KMS-11 (cell line): ENCODE results near the gene YARS1.

Experiments
- H2AFZ ChIP-seq: fragments of 200-600 bp; sonication (generic); 2 replicates; pipeline ENCODE4 v1.6.1; 2016; ENCODE audit warnings: antibody characterized with exemption, mixed run types, low read depth
- H3K27ac ChIP-seq: fragments of 200-600 bp; sonication (generic); 2 replicates; pipeline ENCODE4 v1.6.1; 2016; ENCODE audit warnings: mild to moderate bottlenecking, mixed run types
- H3K27me3 ChIP-seq: fragments of 200-600 bp; sonication (generic); 2 replicates; pipeline ENCODE4 v1.6.1; 2017; ENCODE audit warnings: mild to moderate bottlenecking, low read depth, mixed run types, moderate library complexity; ENCODE audit not compliant: insufficient read depth
- H3K36me3 ChIP-seq: fragments of 200-600 bp; sonication (generic); 2 replicates; pipeline ENCODE4 v1.6.1; 2017; ENCODE audit warnings: mild to moderate bottlenecking, mixed run types; ENCODE audit not compliant: insufficient read depth
- H3K4me1 ChIP-seq: fragments of 200-600 bp; sonication (generic); 2 replicates; pipeline ENCODE4 v1.6.1; 2016; ENCODE audit warnings: mild to moderate bottlenecking, low read depth, mixed run types; ENCODE audit not compliant: poor library complexity, severe bottlenecking
- H3K4me2 ChIP-seq: fragments of 200-600 bp; sonication (generic); 2 replicates; pipeline ENCODE4 v1.7.0; 2016; ENCODE audit warnings: mild to moderate bottlenecking, mixed run types
- H3K4me3 ChIP-seq: fragments of 200-600 bp; sonication (generic); IDR thresholded peaks from 2 replicates; pipeline ENCODE4 v1.6.1; 2017; ENCODE audit warnings: low read depth, low read length, mixed read lengths; ENCODE audit not compliant: insufficient read depth
- H3K79me2 ChIP-seq: fragments of 200-600 bp; sonication (generic); 2 replicates; pipeline ENCODE4 v1.6.1; 2016; ENCODE audit warnings: low read depth, mixed run types; ENCODE audit not compliant: insufficient read depth
- H3K9ac ChIP-seq: fragments of 200-600 bp; sonication (generic); 2 replicates; pipeline ENCODE4 v1.6.1; 2016; ENCODE audit warnings: mild to moderate bottlenecking, mixed run types
- H4K20me1 ChIP-seq: fragments of 200-600 bp; sonication (generic); 2 replicates; pipeline ENCODE4 v1.6.1; 2016; ENCODE audit warnings: mild to moderate bottlenecking, mixed run types; ENCODE audit not compliant: insufficient read depth
- TF ChIP-seq, protein P1 (sequence below): fragments of 200-600 bp; sonication (generic); conservative IDR thresholded peaks from 2 replicates; pipeline ENCODE4 v1.6.1; 2017; ENCODE audit warnings: low read depth, mild to moderate bottlenecking, antibody characterized with exemption, low read length, moderate library complexity, mixed read lengths

The YARS1 gene

DNA sequence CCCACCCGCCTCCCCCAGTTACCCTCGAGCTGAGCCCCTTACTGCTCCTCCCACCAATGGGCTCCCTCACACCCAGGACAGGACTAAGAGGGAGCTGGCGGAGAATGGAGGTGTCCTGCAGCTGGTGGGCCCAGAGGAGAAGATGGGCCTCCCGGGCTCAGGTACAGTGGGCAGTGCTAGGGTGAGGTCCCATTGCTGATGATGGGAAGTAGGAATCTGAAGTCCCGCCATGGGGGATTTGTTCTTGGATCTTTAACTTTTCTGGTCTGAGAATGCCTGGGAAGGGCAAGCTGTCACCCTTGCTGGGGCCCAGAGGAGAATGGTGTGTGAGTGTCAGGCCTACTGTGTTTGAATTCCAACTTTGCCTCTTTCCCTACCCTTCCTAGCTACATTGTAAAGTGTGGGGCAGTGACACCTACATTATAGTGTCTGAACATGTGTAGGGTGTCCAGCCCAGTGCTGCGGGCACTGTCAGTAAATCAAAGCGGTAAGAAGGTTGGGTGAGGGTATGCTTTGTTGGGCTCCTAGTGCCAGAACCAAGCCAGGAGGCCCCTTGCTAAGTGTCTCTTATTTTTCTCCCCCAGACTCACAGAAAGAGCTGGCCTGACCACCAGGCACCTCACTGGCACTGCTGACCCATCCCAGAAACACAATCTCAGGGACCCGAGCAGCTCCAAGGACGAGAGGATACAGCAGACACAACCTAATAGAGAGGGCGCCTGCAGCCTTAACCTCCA, 44.7 kb downstream of the YARS1 start:
- Histone ChIP-seq H3K79me2 (no peaks in the 10 kb centered on the region), H4K20me1 (no peaks in the 10 kb centered on the region), H3K27ac (no peak overlapping the region), H2AFZ (no peak overlapping the region), H3K4me2 (no peak overlapping the region), H3K36me3 (peaks cover 12% of the 10 kb centered on the region; the same call in 1 of the 2 replicates), H3K27me3 (no peaks in the 10 kb centered on the region), H3K4me3 (no peak overlapping the region), H3K4me1 (peaks cover 30% of the 10 kb centered on the region), H3K9ac (no peak overlapping the region)
- TF ChIP-seq, protein P1, sequence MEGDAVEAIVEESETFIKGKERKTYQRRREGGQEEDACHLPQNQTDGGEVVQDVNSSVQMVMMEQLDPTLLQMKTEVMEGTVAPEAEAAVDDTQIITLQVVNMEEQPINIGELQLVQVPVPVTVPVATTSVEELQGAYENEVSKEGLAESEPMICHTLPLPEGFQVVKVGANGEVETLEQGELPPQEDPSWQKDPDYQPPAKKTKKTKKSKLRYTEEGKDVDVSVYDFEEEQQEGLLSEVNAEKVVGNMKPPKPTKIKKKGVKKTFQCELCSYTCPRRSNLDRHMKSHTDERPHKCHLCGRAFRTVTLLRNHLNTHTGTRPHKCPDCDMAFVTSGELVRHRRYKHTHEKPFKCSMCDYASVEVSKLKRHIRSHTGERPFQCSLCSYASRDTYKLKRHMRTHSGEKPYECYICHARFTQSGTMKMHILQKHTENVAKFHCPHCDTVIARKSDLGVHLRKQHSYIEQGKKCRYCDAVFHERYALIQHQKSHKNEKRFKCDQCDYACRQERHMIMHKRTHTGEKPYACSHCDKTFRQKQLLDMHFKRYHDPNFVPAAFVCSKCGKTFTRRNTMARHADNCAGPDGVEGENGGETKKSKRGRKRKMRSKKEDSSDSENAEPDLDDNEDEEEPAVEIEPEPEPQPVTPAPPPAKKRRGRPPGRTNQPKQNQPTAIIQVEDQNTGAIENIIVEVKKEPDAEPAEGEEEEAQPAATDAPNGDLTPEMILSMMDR, result no peak

DNA sequence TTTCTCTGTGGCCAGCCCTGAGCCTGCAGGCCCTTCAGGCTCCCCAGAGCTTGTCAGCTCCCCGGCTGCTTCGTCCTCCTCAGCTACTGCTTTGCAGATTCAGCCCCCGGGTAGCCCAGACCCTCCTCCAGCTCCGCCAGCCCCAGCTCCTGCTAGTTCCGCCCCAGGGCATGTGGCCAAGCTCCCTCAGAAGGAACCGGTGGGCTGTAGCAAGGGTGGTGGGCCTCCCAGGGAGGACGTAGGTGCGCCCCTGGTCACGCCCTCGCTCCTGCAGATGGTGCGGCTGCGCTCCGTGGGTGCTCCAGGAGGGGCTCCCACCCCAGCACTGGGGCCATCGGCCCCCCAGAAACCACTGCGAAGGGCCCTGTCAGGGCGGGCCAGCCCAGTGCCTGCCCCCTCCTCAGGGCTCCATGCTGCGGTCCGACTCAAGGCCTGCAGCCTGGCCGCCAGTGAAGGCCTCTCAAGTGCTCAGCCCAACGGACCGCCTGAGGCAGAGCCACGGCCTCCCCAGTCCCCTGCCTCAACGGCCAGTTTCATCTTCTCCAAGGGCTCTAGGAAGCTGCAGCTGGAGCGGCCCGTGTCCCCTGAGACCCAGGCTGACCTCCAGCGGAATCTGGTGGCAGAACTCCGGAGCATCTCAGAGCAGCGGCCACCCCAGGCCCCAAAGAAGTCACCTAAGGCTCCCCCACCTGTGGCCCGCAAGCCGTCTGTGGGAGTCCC, 45.4 kb downstream of the YARS1 start:
- H3K9ac ChIP-seq, result no peak overlapping the region
- no peaks in the 10 kb centered on the region for H3K79me2 ChIP-seq
- H4K20me1 ChIP-seq, result no peaks in the 10 kb centered on the region
- no peak overlapping the region for H3K4me2 ChIP-seq
- H2AFZ ChIP-seq, result no peak overlapping the region
- TF ChIP-seq, protein P1, result no peak
- H3K27ac ChIP-seq, result no peak overlapping the region
- no peaks in the 10 kb centered on the region for H3K27me3 ChIP-seq
- H3K4me1 ChIP-seq, result peaks cover 35% of the 10 kb centered on the region
- H3K36me3 ChIP-seq, result peaks cover 12% of the 10 kb centered on the region; the same call in 1 of the 2 replicates
- no peak overlapping the region for H3K4me3 ChIP-seq

DNA sequence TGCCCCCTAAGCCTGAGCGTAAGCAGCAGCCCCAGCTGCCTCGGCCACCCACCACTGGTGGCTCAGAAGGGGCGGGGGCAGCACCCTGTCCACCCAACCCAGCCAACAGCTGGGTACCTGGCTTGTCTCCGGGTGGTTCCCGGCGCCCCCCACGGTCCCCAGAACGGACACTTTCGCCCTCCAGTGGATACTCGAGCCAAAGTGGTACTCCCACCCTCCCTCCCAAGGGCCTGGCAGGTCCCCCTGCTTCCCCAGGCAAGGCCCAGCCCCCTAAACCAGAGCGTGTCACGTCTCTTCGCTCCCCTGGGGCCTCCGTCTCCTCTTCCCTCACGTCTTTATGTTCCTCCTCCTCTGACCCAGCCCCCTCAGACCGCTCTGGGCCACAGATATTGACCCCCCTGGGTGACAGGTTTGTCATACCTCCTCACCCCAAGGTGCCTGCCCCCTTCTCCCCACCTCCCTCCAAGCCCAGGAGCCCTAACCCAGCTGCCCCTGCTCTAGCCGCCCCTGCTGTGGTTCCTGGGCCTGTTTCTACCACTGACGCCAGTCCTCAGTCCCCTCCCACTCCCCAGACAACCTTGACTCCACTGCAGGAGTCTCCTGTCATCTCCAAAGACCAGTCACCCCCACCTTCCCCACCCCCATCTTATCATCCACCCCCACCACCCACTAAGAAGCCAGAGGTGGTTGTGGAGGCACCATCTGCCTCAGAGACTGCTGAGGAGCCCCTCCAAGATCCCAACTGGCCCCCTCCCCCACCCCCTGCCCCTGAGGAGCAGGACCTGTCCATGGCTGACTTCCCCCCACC, 46.2 kb downstream of the YARS1 start:
- no peak overlapping the region for H3K4me3 ChIP-seq
- no peak overlapping the region for H3K9ac ChIP-seq
- TF ChIP-seq, protein P1, result no peak
- peaks cover 37% of the 10 kb centered on the region for H3K4me1 ChIP-seq
- H3K36me3 ChIP-seq, result peaks cover 7% of the 10 kb centered on the region; the same call in 1 of the 2 replicates
- H4K20me1 ChIP-seq, result no peaks in the 10 kb centered on the region
- no peaks in the 10 kb centered on the region for H3K79me2 ChIP-seq
- no peak overlapping the region for H3K27ac ChIP-seq
- H2AFZ ChIP-seq, result no peak overlapping the region
- H3K27me3 ChIP-seq, result no peaks in the 10 kb centered on the region
- H3K4me2 ChIP-seq, result no peak overlapping the region

DNA sequence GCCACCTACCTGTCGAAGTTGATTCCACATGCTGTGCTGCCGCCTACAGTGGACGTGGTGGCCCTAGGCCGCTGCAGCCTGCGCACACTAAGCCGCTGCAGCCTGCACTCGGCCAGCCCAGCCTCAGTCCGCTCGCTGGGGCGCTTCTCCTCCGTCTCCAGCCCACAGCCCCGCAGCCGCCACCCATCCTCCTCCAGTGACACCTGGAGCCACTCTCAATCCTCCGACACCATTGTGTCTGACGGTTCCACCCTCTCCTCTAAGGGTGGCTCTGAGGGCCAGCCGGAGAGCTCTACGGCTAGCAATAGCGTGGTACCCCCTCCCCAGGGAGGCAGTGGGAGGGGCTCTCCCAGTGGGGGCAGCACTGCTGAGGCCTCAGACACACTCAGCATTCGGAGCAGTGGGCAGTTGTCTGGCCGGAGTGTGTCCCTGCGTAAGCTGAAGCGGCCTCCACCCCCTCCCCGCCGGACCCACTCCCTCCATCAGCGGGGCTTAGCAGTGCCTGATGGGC, 46.9 kb downstream of the YARS1 start:
- Histone ChIP-seq H4K20me1 (no peaks in the 10 kb centered on the region), H3K4me2 (no peak overlapping the region), H3K27me3 (no peaks in the 10 kb centered on the region), H3K36me3 (peaks cover under 1% of the 10 kb centered on the region; the same call in 1 of the 2 replicates), H3K27ac (no peak overlapping the region), H3K79me2 (no peaks in the 10 kb centered on the region), H3K9ac (no peak overlapping the region), H3K4me1 (peaks cover 31% of the 10 kb centered on the region), H2AFZ (no peak overlapping the region), H3K4me3 (no peak overlapping the region)
- TF ChIP-seq, protein P1, result no peak
